CD8-positive, alpha-beta memory T cell (primary cell): Measurements from ENCODE around the gene GAREM1. TPM values are rescaled to one million over a fixed set of nuclear protein-coding genes. Genes with fewer than 3 reads are reported as not detected.

ENCODE experiments used
- CTCF ChIA-PET: fragments of 350-600 bp; sonication (Branson Sonifier 250); formaldehyde crosslinking; loops from one replicate; lab custom pipeline; 2021; ENCODE audit warnings: antibody characterized with exemption; lab: Charles Lee
- POLR2A ChIA-PET: fragments of 350-600 bp; sonication (Branson Sonifier 250); formaldehyde crosslinking; loops from one replicate; lab custom pipeline; 2021; ENCODE audit warnings: antibody characterized with exemption; lab: Charles Lee
- DNase-seq, 5 donors: peaks; one replicate each; pipeline versions ENCODE4 v3.0.0 to v3.0.0-alpha.2; 2020 to 2022; ENCODE audit warnings: mixed read lengths in 1 of 5
- H3K27ac ChIP-seq: one replicate; pipeline ENCODE4 v1.7.0; 2013; ENCODE audit warnings: low read depth, mild to moderate bottlenecking, low read length, moderate library complexity
- H3K27me3 ChIP-seq: 2 replicates; pipeline ENCODE4 v1.7.0; 2013; ENCODE audit warnings: low read length, mild to moderate bottlenecking; ENCODE audit not compliant: insufficient read depth, poor library complexity, severe bottlenecking
- H3K36me3 ChIP-seq: 2 replicates; pipeline ENCODE4 v1.7.0; 2013; ENCODE audit warnings: mild to moderate bottlenecking, low read length, moderate library complexity; ENCODE audit not compliant: insufficient read depth
- H3K4me1 ChIP-seq: 2 replicates; pipeline ENCODE4 v1.7.0; 2013; ENCODE audit warnings: mild to moderate bottlenecking, low read length, moderate library complexity; ENCODE audit not compliant: insufficient read depth
- H3K4me3 ChIP-seq: 2 replicates; pipeline ENCODE4 v1.7.0; 2013; ENCODE audit warnings: mild to moderate bottlenecking, low read length
- H3K9me3 ChIP-seq: 2 replicates; pipeline ENCODE4 v1.7.0; 2013; ENCODE audit warnings: mild to moderate bottlenecking, low read length
- H3K27ac Mint-ChIP-seq, 8 donors: one replicate each; pipeline ENCODE4 v1.8.0; 2020 to 2021; ENCODE audit warnings: mixed read lengths in 8 of 8, mild to moderate bottlenecking in 6 of 8, inconsistent platforms in 3 of 8, moderate library complexity in 3 of 8
- H3K27me3 Mint-ChIP-seq, 2 donors: one replicate each; pipeline ENCODE4 v1.8.0; 2020 to 2021; ENCODE audit warnings: mixed read lengths in 2 of 2, mild to moderate bottlenecking in 1 of 2, moderate library complexity in 1 of 2
- H3K36me3 Mint-ChIP-seq, 3 donors: one replicate each; pipeline ENCODE4 v1.8.0; 2020 to 2021; ENCODE audit warnings: mixed read lengths in 3 of 3, inconsistent platforms in 1 of 3, mild to moderate bottlenecking in 1 of 3
- H3K4me1 Mint-ChIP-seq, 3 donors: one replicate each; pipeline ENCODE4 v1.8.0; 2020 to 2021; ENCODE audit warnings: mixed read lengths in 3 of 3, inconsistent platforms in 1 of 3, mild to moderate bottlenecking in 1 of 3
- H3K4me3 Mint-ChIP-seq, 7 donors: one replicate each; pipeline ENCODE4 v1.8.0; 2020 to 2021; ENCODE audit warnings: mixed read lengths in 7 of 7, mild to moderate bottlenecking in 6 of 7, moderate library complexity in 4 of 7, inconsistent platforms in 2 of 7
- H3K9me3 Mint-ChIP-seq, 5 donors: one replicate each; pipeline ENCODE4 v1.8.0; 2020 to 2022; ENCODE audit warnings: mixed read lengths in 5 of 5, mild to moderate bottlenecking in 3 of 5, moderate library complexity in 2 of 5, inconsistent platforms in 1 of 5
- polyA plus RNA-seq: library from polyadenylated mRNA; unstranded; fragments of 300-500 nt; fragmentation: Illumina TruSeq; gene quantifications from one replicate; pipeline ENCODE4 v1.2.3, GENCODE V29; 2021
- total RNA-seq, 2 experiments: library from RNA; stranded (reverse); gene quantifications; one replicate each; pipeline ENCODE4 v1.2.3, GENCODE V29; 2021

GAREM1 gene
- total and polyA plus RNA-seq, 3 experiments from 2014 or later: not detected

DNA sequence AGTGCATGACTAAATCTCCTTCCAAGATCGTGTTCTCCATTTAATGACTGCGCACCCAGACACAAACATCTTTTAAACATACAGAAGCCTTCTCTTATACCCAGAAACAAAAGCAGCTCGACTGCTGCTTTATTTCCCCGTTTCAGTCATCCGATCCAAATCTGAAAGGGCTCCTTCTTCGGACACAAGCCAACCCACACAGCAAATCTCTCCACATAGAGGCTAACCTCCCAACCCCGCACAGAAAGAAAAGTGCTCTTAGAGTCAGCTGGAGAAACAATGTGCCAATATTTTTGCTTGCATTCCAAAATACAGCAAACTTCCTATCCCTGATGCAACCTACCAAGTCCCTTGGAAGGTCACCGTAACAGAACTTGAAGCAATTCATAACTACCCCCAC, 29.1 kb downstream of the GAREM1 start:
- DNase-seq: no peak
- ChIA-PET CTCF (no interaction called here), POLR2A (no interaction called here)
- no peaks in the 10 kb centered on the region for H3K9me3 ChIP-seq
- H3K4me3 ChIP-seq: no peak overlapping the region
- H3K27ac ChIP-seq: no peak overlapping the region
- H3K36me3 Mint-ChIP-seq: no peaks in the 10 kb centered on the region
- H3K27me3 Mint-ChIP-seq: peaks cover 2 to 19% of the 10 kb centered on the region in 2 donors
- no peak overlapping the region for H3K4me3 Mint-ChIP-seq
- peaks cover 4% of the 10 kb centered on the region for H3K27me3 ChIP-seq
- H3K36me3 ChIP-seq: no peaks in the 10 kb centered on the region
- H3K4me1 Mint-ChIP-seq: no peaks in the 10 kb centered on the region
- H3K4me1 ChIP-seq: no peaks in the 10 kb centered on the region
- H3K9me3 Mint-ChIP-seq: no peaks in the 10 kb centered on the region
- no peak overlapping the region for H3K27ac Mint-ChIP-seq

GRCh38 chr18:32440518-32440917, 30.2 kb downstream of the GAREM1 start:
- no peak overlapping the region for H3K27ac Mint-ChIP-seq
- Histone ChIP-seq H3K27ac (no peak overlapping the region), H3K36me3 (no peaks in the 10 kb centered on the region), H3K4me3 (no peak overlapping the region), H3K4me1 (no peaks in the 10 kb centered on the region), H3K27me3 (no peaks in the 10 kb centered on the region), H3K9me3 (no peaks in the 10 kb centered on the region)
- CTCF ChIA-PET: no interaction called here
- H3K4me3 Mint-ChIP-seq: no peak overlapping the region
- DNase-seq: no peak
- H3K36me3 Mint-ChIP-seq: no peaks in the 10 kb centered on the region
- POLR2A ChIA-PET: no interaction called here
- no peaks in the 10 kb centered on the region for H3K4me1 Mint-ChIP-seq
- H3K27me3 Mint-ChIP-seq: peaks cover 2 to 18% of the 10 kb centered on the region in 2 donors
- no peaks in the 10 kb centered on the region for H3K9me3 Mint-ChIP-seq

DNA sequence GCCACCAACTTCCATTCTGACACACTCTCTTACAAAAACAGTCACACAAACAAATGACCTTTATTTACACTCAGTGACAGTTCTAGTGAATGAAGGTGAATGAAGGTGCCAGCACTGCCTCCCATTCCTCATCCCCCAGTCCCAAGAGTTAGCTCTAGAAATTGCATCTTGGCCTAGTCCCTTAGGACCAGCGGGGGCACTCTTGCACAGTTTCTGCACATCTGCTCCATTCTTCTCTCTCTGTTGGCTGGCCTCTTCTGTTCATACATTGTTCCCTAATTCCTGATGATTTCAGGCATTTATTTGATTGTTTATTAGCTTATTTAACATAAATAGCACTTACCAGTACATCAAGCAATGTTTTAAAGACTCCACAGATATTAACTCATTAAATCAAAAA, 30.9 kb downstream of the GAREM1 start:
- Mint-ChIP-seq H3K4me1 (no peaks in the 10 kb centered on the region), H3K27me3 (peaks cover 2 to 18% of the 10 kb centered on the region in 2 donors), H3K36me3 (no peaks in the 10 kb centered on the region), H3K4me3 (no peak overlapping the region), H3K9me3 (no peaks in the 10 kb centered on the region), H3K27ac (no peak overlapping the region)
- Histone ChIP-seq H3K27ac (no peak overlapping the region), H3K27me3 (no peaks in the 10 kb centered on the region), H3K4me3 (no peak overlapping the region), H3K9me3 (no peaks in the 10 kb centered on the region), H3K36me3 (no peaks in the 10 kb centered on the region), H3K4me1 (no peaks in the 10 kb centered on the region)
- no peak for DNase-seq
- POLR2A ChIA-PET: no interaction called here
- CTCF ChIA-PET: no interaction called here

DNA sequence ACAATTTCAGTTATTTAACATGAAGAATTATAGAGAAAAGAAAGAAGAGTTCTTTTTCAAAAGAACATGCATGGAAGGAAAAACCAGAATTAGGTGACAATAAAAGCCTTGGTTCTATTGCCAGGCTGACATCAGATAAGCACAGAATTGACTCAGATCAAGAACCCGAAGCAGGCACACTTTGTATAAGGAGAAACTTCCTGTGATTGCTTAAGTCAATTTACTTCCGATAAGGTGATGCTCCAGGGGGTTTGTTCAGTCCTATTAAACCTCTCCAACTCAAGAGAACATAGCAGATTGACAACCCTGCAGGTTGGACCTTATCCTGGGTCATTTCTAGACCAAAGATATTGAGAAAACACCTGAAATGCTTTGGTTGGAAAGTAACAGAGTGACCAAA, 31.4 kb downstream of the GAREM1 start:
- Histone ChIP-seq H3K4me1 (no peaks in the 10 kb centered on the region), H3K27me3 (no peaks in the 10 kb centered on the region), H3K4me3 (no peak overlapping the region), H3K9me3 (no peaks in the 10 kb centered on the region), H3K27ac (no peak overlapping the region), H3K36me3 (no peaks in the 10 kb centered on the region)
- POLR2A ChIA-PET: no interaction called here
- DNase-seq: no peak
- H3K9me3 Mint-ChIP-seq: no peaks in the 10 kb centered on the region
- no peaks in the 10 kb centered on the region for H3K4me1 Mint-ChIP-seq
- H3K4me3 Mint-ChIP-seq: no peak overlapping the region
- CTCF ChIA-PET: no interaction called here
- peaks cover 2 to 18% of the 10 kb centered on the region in 2 donors for H3K27me3 Mint-ChIP-seq
- no peak overlapping the region for H3K27ac Mint-ChIP-seq
- no peaks in the 10 kb centered on the region for H3K36me3 Mint-ChIP-seq

DNA sequence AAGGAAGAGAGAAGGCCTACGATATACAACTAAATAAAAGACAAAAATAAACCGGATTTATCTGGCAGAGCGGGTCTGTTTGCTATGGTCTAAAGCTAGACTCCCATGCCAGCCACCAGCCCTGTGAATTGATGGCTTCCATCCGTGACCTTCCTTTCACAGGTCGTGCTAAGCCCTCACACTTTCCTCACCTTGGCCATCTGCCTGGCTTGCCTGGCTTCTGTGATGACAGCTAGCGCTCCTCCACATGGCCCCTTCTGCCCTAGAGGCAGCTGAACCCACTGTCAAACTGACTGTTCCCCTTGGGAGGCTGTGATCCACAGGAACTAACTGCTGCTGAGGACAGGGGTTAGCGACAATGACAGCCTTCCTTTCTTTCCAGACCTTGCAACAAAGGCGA, 32.5 kb downstream of the GAREM1 start:
- H3K27ac ChIP-seq: no peak overlapping the region
- no peaks in the 10 kb centered on the region for H3K27me3 ChIP-seq
- H3K9me3 ChIP-seq: no peaks in the 10 kb centered on the region
- ChIA-PET POLR2A (no interaction called here), CTCF (no interaction called here)
- no peaks in the 10 kb centered on the region for H3K4me1 ChIP-seq
- no peaks in the 10 kb centered on the region for H3K36me3 Mint-ChIP-seq
- H3K36me3 ChIP-seq: no peaks in the 10 kb centered on the region
- no peak overlapping the region for H3K4me3 ChIP-seq
- DNase-seq: no peak
- H3K4me1 Mint-ChIP-seq: no peaks in the 10 kb centered on the region
- H3K4me3 Mint-ChIP-seq: no peak overlapping the region
- peaks cover 0 to under 1% (median 0%) of the 10 kb centered on the region in 5 donors for H3K9me3 Mint-ChIP-seq
- no peak overlapping the region for H3K27ac Mint-ChIP-seq
- H3K27me3 Mint-ChIP-seq: peaks cover 2 to 11% of the 10 kb centered on the region in 2 donors

DNA sequence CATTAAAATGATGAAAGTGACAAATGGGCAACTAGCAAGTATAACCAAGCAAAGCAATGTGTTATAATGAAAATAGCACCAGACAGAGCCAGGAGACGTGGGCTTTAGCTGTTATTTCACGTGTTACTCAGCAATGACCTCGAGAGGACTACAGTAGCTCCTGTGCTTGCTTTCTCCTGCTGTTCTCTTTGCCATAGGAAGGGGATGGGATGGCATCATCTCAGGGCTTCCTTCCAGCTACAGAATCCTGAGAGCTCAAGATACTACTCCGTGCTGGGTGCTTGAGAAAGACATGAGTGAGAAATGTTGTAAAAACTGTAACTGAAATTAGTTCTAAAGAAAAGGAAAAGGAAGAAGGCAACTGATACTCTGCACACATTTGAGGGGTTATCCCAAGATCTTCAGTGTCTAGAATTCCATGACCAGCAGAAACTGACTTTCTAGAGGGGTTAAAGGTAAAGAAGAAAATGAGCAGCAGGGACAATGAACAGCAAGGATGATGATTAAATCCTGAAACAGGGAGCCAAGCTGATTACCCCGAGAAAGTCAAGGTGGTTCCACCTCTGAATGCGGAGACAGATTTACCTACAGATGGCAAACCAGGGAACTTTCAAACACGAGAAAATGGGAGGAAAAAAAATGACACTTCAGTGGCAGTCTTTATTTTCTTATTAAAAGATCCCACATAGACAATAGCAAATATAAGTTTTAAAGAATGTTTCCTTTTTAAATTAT, 33.4 kb downstream of the GAREM1 start:
- ChIA-PET CTCF (no interaction called here), POLR2A (no interaction called here)
- Histone ChIP-seq H3K27me3 (peaks cover 4% of the 10 kb centered on the region), H3K4me1 (no peaks in the 10 kb centered on the region), H3K4me3 (no peak overlapping the region), H3K36me3 (no peaks in the 10 kb centered on the region), H3K27ac (no peak overlapping the region), H3K9me3 (no peaks in the 10 kb centered on the region)
- no peaks in the 10 kb centered on the region for H3K4me1 Mint-ChIP-seq
- DNase-seq: no peak
- H3K27ac Mint-ChIP-seq: no peak overlapping the region
- H3K36me3 Mint-ChIP-seq: no peaks in the 10 kb centered on the region
- peaks cover 3 to 18% of the 10 kb centered on the region in 2 donors for H3K27me3 Mint-ChIP-seq
- H3K4me3 Mint-ChIP-seq: no peak overlapping the region
- H3K9me3 Mint-ChIP-seq: peaks cover 0 to 8% (median 6%) of the 10 kb centered on the region in 5 donors

GRCh38 chr18:32435631-32436500, 34.8 kb downstream of the GAREM1 start:
- Histone ChIP-seq H3K9me3 (no peaks in the 10 kb centered on the region), H3K27me3 (peaks cover 4% of the 10 kb centered on the region), H3K4me1 (no peaks in the 10 kb centered on the region), H3K36me3 (no peaks in the 10 kb centered on the region), H3K4me3 (no peak overlapping the region), H3K27ac (no peak overlapping the region)
- ChIA-PET CTCF (interaction anchor here (1.0 kb wide), 1 partner anchor 13 kb away, joined by 3 read pairs; no protein-coding TSS in a partner anchor), POLR2A (no interaction called here)
- H3K27me3 Mint-ChIP-seq: peaks cover 2 to 13% of the 10 kb centered on the region in 2 donors
- H3K4me1 Mint-ChIP-seq: no peaks in the 10 kb centered on the region
- H3K9me3 Mint-ChIP-seq: peaks cover 2 to 16% (median 14%) of the 10 kb centered on the region in 5 donors
- no peak overlapping the region for H3K4me3 Mint-ChIP-seq
- no peak overlapping the region for H3K27ac Mint-ChIP-seq
- no peak for DNase-seq
- H3K36me3 Mint-ChIP-seq: no peaks in the 10 kb centered on the region

DNA sequence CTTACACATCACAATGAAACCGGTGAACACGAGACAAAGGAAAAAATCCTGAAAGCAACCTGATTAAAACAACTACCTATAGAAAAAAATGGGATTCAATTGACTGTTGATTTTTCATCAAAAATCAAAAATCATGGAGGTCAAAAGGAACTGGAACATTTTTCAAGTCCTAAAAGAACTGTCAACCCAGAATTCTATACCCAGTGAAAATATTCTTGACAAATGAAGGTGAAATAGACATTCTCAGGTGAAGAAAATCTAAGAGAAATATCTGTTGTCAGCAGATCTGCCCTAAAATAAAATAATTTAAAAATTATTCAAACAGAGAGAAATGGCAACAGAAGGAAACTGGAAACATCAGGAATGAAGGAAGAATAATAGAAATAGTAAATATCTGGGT, 38.9 kb downstream of the GAREM1 start:
- Mint-ChIP-seq H3K27me3 (peaks cover 4 to 29% of the 10 kb centered on the region in 2 donors), H3K36me3 (no peaks in the 10 kb centered on the region), H3K4me1 (no peaks in the 10 kb centered on the region), H3K4me3 (no peak overlapping the region), H3K9me3 (peaks cover 11 to 28% (median 23%) of the 10 kb centered on the region in 5 donors), H3K27ac (no peak overlapping the region)
- H3K4me1 ChIP-seq: no peaks in the 10 kb centered on the region
- H3K9me3 ChIP-seq: no peaks in the 10 kb centered on the region
- H3K4me3 ChIP-seq: no peak overlapping the region
- peaks cover 4% of the 10 kb centered on the region for H3K27me3 ChIP-seq
- CTCF ChIA-PET: no interaction called here
- no peak overlapping the region for H3K27ac ChIP-seq
- POLR2A ChIA-PET: no interaction called here
- no peak for DNase-seq
- H3K36me3 ChIP-seq: no peaks in the 10 kb centered on the region
